ENCODE measurements around the gene SCLY. TPM values are rescaled to one million over a fixed set of nuclear protein-coding genes. Genes with fewer than 3 reads are reported as not detected.

SCLY gene
- total RNA-seq, 2 donors from 2014 or later = 13.3 to 33.7 TPM

DNA sequence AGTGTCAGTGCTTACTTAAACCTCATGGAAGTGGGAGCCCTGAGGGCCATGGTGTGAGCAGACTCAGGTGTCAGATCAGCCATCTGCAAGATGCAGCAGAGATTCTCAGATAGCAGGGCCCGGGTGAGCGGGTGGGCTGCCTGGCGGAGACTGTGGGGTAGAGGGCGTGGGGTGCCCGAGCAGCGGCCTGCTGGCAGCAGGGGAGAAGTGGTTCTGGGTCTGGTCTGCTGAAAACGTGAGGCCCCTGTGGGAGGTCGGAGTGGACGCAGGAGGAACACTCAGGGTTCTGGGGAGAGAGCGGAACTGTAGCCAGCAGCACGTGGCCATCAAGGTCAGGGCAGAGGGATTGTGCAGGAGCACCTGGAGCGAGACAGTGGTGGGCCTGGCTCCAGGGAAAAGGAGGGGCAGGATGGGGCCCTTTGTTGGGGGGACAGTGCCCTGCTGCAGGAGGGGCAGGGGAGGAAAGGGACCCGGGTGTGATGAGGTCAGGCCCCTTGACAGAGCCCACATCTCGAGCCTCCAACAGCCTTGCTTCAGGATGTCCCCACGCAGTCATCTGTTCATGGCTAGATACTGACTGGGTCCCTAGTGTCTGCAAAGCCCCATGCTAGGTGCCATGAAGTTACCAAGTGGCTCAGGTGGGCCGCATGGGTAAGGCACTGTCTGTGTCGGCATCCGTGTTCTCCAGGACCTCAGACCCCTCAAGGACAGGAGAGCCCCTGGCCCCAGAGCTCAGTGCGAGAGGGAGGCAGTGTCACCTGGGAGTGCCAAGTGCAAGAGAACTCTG, 36.6 kb downstream of the SCLY start:
- Histone ChIP-seq H3K4me1 (ENCODE audit: control insufficient read depth in 1 of 2, low read depth in 2 of 2) (no peaks in the 10 kb centered on the region), H3K27me3 (replicated peaks; ENCODE audit: insufficient read depth) (no peaks in the 10 kb centered on the region), H3K4me3 (no peak overlapping the region), H3K27ac (no peak overlapping the region), H3K9me3 (no peaks in the 10 kb centered on the region), H3K36me3 (no peaks in the 10 kb centered on the region)
- DNase-seq (ENCODE audit: low spot score) = no peak
- TF ChIP-seq CTCF (IDR thresholded peaks at IDR 0.05) = no peak
- no peak for ATAC-seq (ENCODE audit: insufficient number of reproducible peaks, low FRiP score, low read depth)

- no peaks in the 10 kb centered on the region for H3K4me1 ChIP-seq (ENCODE audit: control insufficient read depth in 1 of 2, low read depth in 2 of 2)
- ATAC-seq (ENCODE audit: insufficient number of reproducible peaks, low FRiP score, low read depth) (no peak), DNase-seq (ENCODE audit: low spot score) (no peak)
- H3K36me3 ChIP-seq = no peaks in the 10 kb centered on the region
- TF ChIP-seq CTCF (IDR thresholded peaks at IDR 0.05) = no peak
- H3K4me3 ChIP-seq = no peak overlapping the region
- H3K9me3 ChIP-seq = no peaks in the 10 kb centered on the region
- no peaks in the 10 kb centered on the region for H3K27me3 ChIP-seq (replicated peaks; ENCODE audit: insufficient read depth)
- H3K27ac ChIP-seq = no peak overlapping the region
Measured at GRCh38 chr2:238097988-238098871, 37.4 kb downstream of the SCLY start.

- no peaks in the 10 kb centered on the region for H3K4me1 ChIP-seq (ENCODE audit: control insufficient read depth in 1 of 2, low read depth in 2 of 2)
- H3K9me3 ChIP-seq = no peaks in the 10 kb centered on the region
- ATAC-seq (ENCODE audit: insufficient number of reproducible peaks, low FRiP score, low read depth) (no peak), DNase-seq (ENCODE audit: low spot score) (no peak)
- H3K27ac ChIP-seq = no peak overlapping the region
- no peaks in the 10 kb centered on the region for H3K36me3 ChIP-seq
- TF ChIP-seq CTCF (IDR thresholded peaks at IDR 0.05) = no peak
- no peak overlapping the region for H3K4me3 ChIP-seq
- H3K27me3 ChIP-seq (replicated peaks; ENCODE audit: insufficient read depth) = no peaks in the 10 kb centered on the region
Measured at GRCh38 chr2:238098901-238099713, 38.3 kb downstream of the SCLY start.

- no peaks in the 10 kb centered on the region for H3K9me3 ChIP-seq
- H3K27ac ChIP-seq = no peak overlapping the region
- no peak overlapping the region for H3K4me3 ChIP-seq
- ATAC-seq (ENCODE audit: insufficient number of reproducible peaks, low FRiP score, low read depth) (no peak), DNase-seq (ENCODE audit: low spot score) (no peak)
- no peaks in the 10 kb centered on the region for H3K4me1 ChIP-seq (ENCODE audit: control insufficient read depth in 1 of 2, low read depth in 2 of 2)
- H3K36me3 ChIP-seq = no peaks in the 10 kb centered on the region
- TF ChIP-seq CTCF (IDR thresholded peaks at IDR 0.05) = no peak
- H3K27me3 ChIP-seq (replicated peaks; ENCODE audit: insufficient read depth) = no peaks in the 10 kb centered on the region
Measured at GRCh38 chr2:238099714-238100048, 38.9 kb downstream of the SCLY start.

Data from thoracic aorta (tissue), 2 donors.